Endothelial cell (in vitro differentiated cells): ENCODE measurements around the gene TMEM52. TPM values are rescaled to one million over a fixed set of nuclear protein-coding genes. Genes with fewer than 3 reads are reported as not detected.
"Not testable (repeated sequence)": the region's sequence is repeated elsewhere in the genome, so short reads cannot be mapped to it uniquely, and the experiment has no call there.

ENCODE experiments used
- DNase-seq: peaks from one replicate; pipeline ENCODE4 v3.0.0; 2021; ENCODE audit warnings: low spot score
- H3K27ac Mint-ChIP-seq: one replicate; pipeline ENCODE4 v1.8.0; 2021; ENCODE audit warnings: mixed read lengths, inconsistent platforms; ENCODE audit not compliant: unreplicated experiment
- H3K27me3 Mint-ChIP-seq: one replicate; pipeline ENCODE4 v1.8.0; 2021; ENCODE audit warnings: mild to moderate bottlenecking, moderate library complexity, mixed read lengths, inconsistent platforms; ENCODE audit not compliant: unreplicated experiment
- H3K36me3 Mint-ChIP-seq: one replicate; pipeline ENCODE4 v1.8.0; 2021; ENCODE audit warnings: mild to moderate bottlenecking, low read depth, mixed read lengths, inconsistent platforms; ENCODE audit not compliant: unreplicated experiment
- H3K4me1 Mint-ChIP-seq: one replicate; pipeline ENCODE4 v1.8.0; 2021; ENCODE audit warnings: mild to moderate bottlenecking, mixed read lengths, inconsistent platforms; ENCODE audit not compliant: unreplicated experiment
- H3K4me3 Mint-ChIP-seq: one replicate; pipeline ENCODE4 v1.8.0; 2021; ENCODE audit warnings: mild to moderate bottlenecking, mixed read lengths, inconsistent platforms; ENCODE audit not compliant: unreplicated experiment
- H3K9me3 Mint-ChIP-seq: one replicate; pipeline ENCODE4 v1.8.0; 2021; ENCODE audit warnings: mixed read lengths, inconsistent platforms; ENCODE audit not compliant: unreplicated experiment
- CTCF ChIP-seq: fragments of 200-600 bp; sonication (generic); IDR thresholded peaks from one replicate; pipeline ENCODE4 v1.5.0; 2021; ENCODE audit warnings: antibody characterized with exemption; ENCODE audit not compliant: unreplicated experiment
- total RNA-seq: library from RNA; stranded (reverse); fragmentation: NEBNext Ultra II Directional; extraction: Animal tissue kit (Norgen Biotek cat#: 25700); gene quantifications from one replicate; pipeline ENCODE4 v1.2.1, GENCODE V29; 2021; ENCODE audit not compliant: unreplicated experiment

TMEM52 gene
- total RNA-seq, 1 donor from 2014 or later, result 0.92 TPM

GRCh38 chr1:1937061-1937460 is 18.0 kb upstream of the TMEM52 start:
- no peak for TF ChIP-seq CTCF
- H3K4me3 Mint-ChIP-seq, result no peak overlapping the region
- no peaks in the 10 kb centered on the region for H3K4me1 Mint-ChIP-seq
- H3K27ac Mint-ChIP-seq, result no peak overlapping the region
- H3K9me3 Mint-ChIP-seq, result no peaks in the 10 kb centered on the region
- no peaks in the 10 kb centered on the region for H3K27me3 Mint-ChIP-seq
- H3K36me3 Mint-ChIP-seq, result no peaks in the 10 kb centered on the region
- no peak for DNase-seq

DNA sequence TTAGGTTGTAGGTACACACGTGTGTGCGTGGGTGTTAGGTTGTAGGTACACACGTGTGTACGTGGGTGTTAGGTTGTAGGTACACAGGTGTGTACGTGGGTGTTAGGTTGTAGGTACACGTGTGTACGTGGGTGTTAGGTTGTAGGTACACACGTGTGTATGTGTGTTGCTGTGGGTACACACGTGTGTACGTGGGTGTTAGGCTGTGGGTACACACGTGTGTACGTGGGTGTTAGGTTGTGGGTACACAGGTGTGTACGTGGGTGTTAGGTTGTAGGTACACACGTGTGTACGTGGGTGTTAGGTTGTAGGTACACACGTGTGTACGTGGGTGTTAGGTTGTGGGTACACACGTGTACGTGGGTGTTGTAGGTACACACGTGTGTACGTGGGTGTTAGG is 15.8 kb upstream of the TMEM52 start:
- not testable (repeated sequence) for H3K9me3 Mint-ChIP-seq, H3K36me3 Mint-ChIP-seq, H3K4me3 Mint-ChIP-seq, DNase-seq, H3K27me3 Mint-ChIP-seq, H3K4me1 Mint-ChIP-seq, H3K27ac Mint-ChIP-seq

GRCh38 chr1:1929639-1930545 is 10.8 kb upstream of the TMEM52 start:
- no peaks in the 10 kb centered on the region for H3K4me1 Mint-ChIP-seq

GRCh38 chr1:1929102-1929638 is 10.1 kb upstream of the TMEM52 start:
- Mint-ChIP-seq H3K9me3 (no peaks in the 10 kb centered on the region), H3K4me1 (no peaks in the 10 kb centered on the region), H3K4me3 (no peak overlapping the region), H3K27me3 (peaks cover 2% of the 10 kb centered on the region), H3K27ac (no peak overlapping the region), H3K36me3 (no peaks in the 10 kb centered on the region)
- no peak for TF ChIP-seq CTCF
- DNase-seq, result no peak

More at GRCh38 chr1:1929639-1930545, 10.8 kb upstream of the TMEM52 start:
- no peaks in the 10 kb centered on the region for H3K36me3 Mint-ChIP-seq
- no peak for TF ChIP-seq CTCF
- no peak for DNase-seq
- H3K9me3 Mint-ChIP-seq, result no peaks in the 10 kb centered on the region
- H3K4me3 Mint-ChIP-seq, result no peak overlapping the region
- H3K27ac Mint-ChIP-seq, result no peak overlapping the region
- peaks cover 2% of the 10 kb centered on the region for H3K27me3 Mint-ChIP-seq

DNA sequence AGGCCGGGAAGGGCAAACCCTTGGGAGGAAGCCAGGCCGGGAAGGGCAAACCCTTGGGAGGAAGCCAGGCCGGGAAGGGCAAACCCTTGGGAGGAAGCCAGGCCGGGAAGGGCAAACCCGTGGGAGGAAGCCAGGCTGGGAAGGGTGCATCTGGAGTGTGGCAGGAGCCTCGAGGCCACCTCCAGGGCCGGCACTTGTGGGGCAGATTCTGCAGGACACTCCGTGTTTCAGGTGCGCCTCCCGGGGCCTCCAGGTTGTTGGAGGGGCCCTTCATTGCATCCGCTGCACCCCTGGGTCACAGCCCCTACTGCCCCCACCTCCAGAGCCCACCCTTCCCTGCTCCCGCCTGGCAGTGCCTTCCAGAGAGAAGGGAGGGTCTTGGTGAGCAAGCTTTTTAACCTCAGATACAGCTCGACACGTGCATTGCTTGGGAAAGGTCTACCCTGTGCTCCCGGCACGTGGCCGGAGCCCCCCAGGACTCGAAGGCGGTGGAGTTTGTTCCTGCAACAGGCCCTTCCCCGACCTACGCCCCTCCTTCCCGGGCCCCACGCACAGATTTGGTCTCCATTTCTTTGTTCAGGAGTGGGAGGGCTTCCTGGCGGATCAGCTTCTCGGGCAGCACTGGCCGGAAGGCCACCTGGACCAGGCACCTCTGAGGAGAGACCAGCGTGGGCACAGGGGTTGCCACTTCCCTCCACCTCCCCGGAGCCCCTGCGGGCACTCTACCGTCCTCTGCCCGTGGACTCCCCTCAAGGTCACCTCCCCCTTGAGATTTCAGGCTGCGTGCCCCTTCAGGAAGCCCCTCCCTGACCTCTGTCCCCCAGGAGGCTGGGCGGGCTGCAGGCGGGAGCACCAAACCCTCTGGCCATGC is 9.4 kb upstream of the TMEM52 start:
- Mint-ChIP-seq H3K4me1 (no peaks in the 10 kb centered on the region), H3K36me3 (no peaks in the 10 kb centered on the region), H3K27ac (no peak overlapping the region), H3K27me3 (peaks cover 2% of the 10 kb centered on the region), H3K9me3 (no peaks in the 10 kb centered on the region), H3K4me3 (no peak overlapping the region)
- no peak for DNase-seq
- no peak for TF ChIP-seq CTCF
